A673 (cell line): ENCODE results near the gene PAPPA. TPM values are rescaled to one million over a fixed set of nuclear protein-coding genes. Genes with fewer than 3 reads are reported as not detected.

Source experiments
- BruUV-seq: library from RNA; stranded (reverse); fragments of 400-500 nt; replicated peaks from 2 replicates; lab custom pipeline; 2021; lab: Mats Ljungman, UMichigan
- CTCF ChIA-PET: fragments of 300-600 bp; sonication (Branson Sonifier 250); formaldehyde crosslinking; loops from one replicate; lab custom pipeline; 2022; ENCODE audit warnings: antibody characterized with exemption; lab: Charles Lee
- POLR2A ChIA-PET: fragments of 300-600 bp; sonication (Branson Sonifier 250); formaldehyde crosslinking; loops from one replicate; lab custom pipeline; 2022; ENCODE audit warnings: antibody characterized with exemption; ENCODE audit not compliant: low non-redundant PET; lab: Charles Lee
- DNase-seq: peaks from one replicate; pipeline ENCODE4 v3.0.0-alpha.2; 2015; ENCODE audit warnings: low spot score
- H3K27ac ChIP-seq: fragments of 200-600 bp; sonication (generic); 2 replicates; pipeline ENCODE4 v1.5.1; 2016; ENCODE audit warnings: mixed run types, low read depth, mild to moderate bottlenecking, mixed read lengths, antibody characterized with exemption, low read length; ENCODE audit not compliant: poor library complexity, severe bottlenecking
- H3K27me3 ChIP-seq: fragments of 200-600 bp; sonication (generic); replicated peaks from 2 replicates; pipeline ENCODE4 v1.6.1; 2017; ENCODE audit warnings: mixed run types, low read depth, mild to moderate bottlenecking, mixed read lengths, antibody characterized with exemption, low read length; ENCODE audit not compliant: insufficient read depth, poor library complexity
- H3K36me3 ChIP-seq: fragments of 200-600 bp; sonication (generic); 2 replicates; pipeline ENCODE4 v1.6.1; 2016; ENCODE audit warnings: mixed run types, mild to moderate bottlenecking, mixed read lengths, antibody characterized with exemption, low read length; ENCODE audit not compliant: insufficient read depth, poor library complexity, severe bottlenecking
- H3K4me1 ChIP-seq: fragments of 200-600 bp; sonication (generic); 2 replicates; pipeline ENCODE4 v1.6.1; 2017; ENCODE audit warnings: mixed run types, mild to moderate bottlenecking, mixed read lengths, antibody characterized with exemption, low read length; ENCODE audit not compliant: insufficient read depth, poor library complexity, severe bottlenecking
- H3K4me3 ChIP-seq: fragments of 200-600 bp; sonication (generic); 2 replicates; pipeline ENCODE4 v1.5.1; 2016; ENCODE audit warnings: low read depth, mixed run types, mild to moderate bottlenecking, mixed read lengths, low read length; ENCODE audit not compliant: poor library complexity, severe bottlenecking
- H3K9me3 ChIP-seq: fragments of 200-600 bp; sonication (generic); 2 replicates; pipeline ENCODE4 v1.6.1; 2016; ENCODE audit warnings: mixed run types, low read depth, mild to moderate bottlenecking, mixed read lengths, antibody characterized with exemption, low read length; ENCODE audit not compliant: poor library complexity, severe bottlenecking
- EZH2 ChIP-seq: fragments of 200-600 bp; sonication (generic); IDR thresholded peaks from 2 replicates; pipeline ENCODE4 v1.6.1; 2017; ENCODE audit warnings: borderline replicate concordance, low read depth, mild to moderate bottlenecking, mixed read lengths, antibody characterized with exemption, low read length; ENCODE audit not compliant: poor library complexity, severe bottlenecking
- intact Hi-C: fragments of 100-400 bp; cut with micrococcal nuclease; formaldehyde crosslinking; loops from one replicate; pipeline ENCODE4 v1.10.0; 2022; ENCODE audit not compliant: unreplicated experiment
- total RNA-seq: library from RNA; stranded (reverse); gene quantifications from 2 replicates; pipeline ENCODE4 v1.2.3, GENCODE V29; 2021
- TF ChIP-seq, protein P1 (sequence below): fragments of 300-800, 200-600 bp; sonication (generic); conservative IDR thresholded peaks from 2 replicates; pipeline ENCODE4 v1.5.1; 2017; ENCODE audit warnings: low read depth, mild to moderate bottlenecking, antibody characterized with exemption, low read length, moderate library complexity, mixed read lengths

Gene PAPPA
- total RNA-seq, 1 experiment from 2014 or later, result 47.4 TPM

GRCh38 chr9:116447934-116448333 is 294.3 kb downstream of the PAPPA start:
- no peak for TF ChIP-seq EZH2
- TF ChIP-seq, protein P1, sequence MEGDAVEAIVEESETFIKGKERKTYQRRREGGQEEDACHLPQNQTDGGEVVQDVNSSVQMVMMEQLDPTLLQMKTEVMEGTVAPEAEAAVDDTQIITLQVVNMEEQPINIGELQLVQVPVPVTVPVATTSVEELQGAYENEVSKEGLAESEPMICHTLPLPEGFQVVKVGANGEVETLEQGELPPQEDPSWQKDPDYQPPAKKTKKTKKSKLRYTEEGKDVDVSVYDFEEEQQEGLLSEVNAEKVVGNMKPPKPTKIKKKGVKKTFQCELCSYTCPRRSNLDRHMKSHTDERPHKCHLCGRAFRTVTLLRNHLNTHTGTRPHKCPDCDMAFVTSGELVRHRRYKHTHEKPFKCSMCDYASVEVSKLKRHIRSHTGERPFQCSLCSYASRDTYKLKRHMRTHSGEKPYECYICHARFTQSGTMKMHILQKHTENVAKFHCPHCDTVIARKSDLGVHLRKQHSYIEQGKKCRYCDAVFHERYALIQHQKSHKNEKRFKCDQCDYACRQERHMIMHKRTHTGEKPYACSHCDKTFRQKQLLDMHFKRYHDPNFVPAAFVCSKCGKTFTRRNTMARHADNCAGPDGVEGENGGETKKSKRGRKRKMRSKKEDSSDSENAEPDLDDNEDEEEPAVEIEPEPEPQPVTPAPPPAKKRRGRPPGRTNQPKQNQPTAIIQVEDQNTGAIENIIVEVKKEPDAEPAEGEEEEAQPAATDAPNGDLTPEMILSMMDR, result no peak
- CTCF ChIA-PET, result no interaction called here
- Histone ChIP-seq H3K27ac (no peak overlapping the region), H3K4me1 (no peaks in the 10 kb centered on the region), H3K9me3 (no peaks in the 10 kb centered on the region), H3K27me3 (no peaks in the 10 kb centered on the region), H3K4me3 (no peak overlapping the region), H3K36me3 (no peaks in the 10 kb centered on the region)
- intact Hi-C loops, result no loop called here
- DNase-seq, result no peak
- POLR2A ChIA-PET, result no interaction called here
- no TSS peak for BruUV-seq

GRCh38 chr9:116448431-116448830 is 294.8 kb downstream of the PAPPA start:
- intact Hi-C loops, result no loop called here
- CTCF ChIA-PET, result no interaction called here
- BruUV-seq, result no TSS peak

GRCh38 chr9:116449949-116450348 is 296.4 kb downstream of the PAPPA start:
- Histone ChIP-seq H3K9me3 (no peaks in the 10 kb centered on the region), H3K27me3 (no peaks in the 10 kb centered on the region), H3K27ac (no peak overlapping the region), H3K36me3 (no peaks in the 10 kb centered on the region), H3K4me3 (no peak overlapping the region), H3K4me1 (no peaks in the 10 kb centered on the region)
- no TSS peak for BruUV-seq
- ChIA-PET CTCF (no interaction called here), POLR2A (no interaction called here)
- TF ChIP-seq, protein P1, result no peak
- TF ChIP-seq EZH2, result no peak
- no peak for DNase-seq
- intact Hi-C loops, result no loop called here

More at GRCh38 chr9:116448431-116448830, 294.8 kb downstream of the PAPPA start:
- H3K27ac ChIP-seq, result no peak overlapping the region
- H3K27me3 ChIP-seq, result no peaks in the 10 kb centered on the region
- POLR2A ChIA-PET, result no interaction called here
- H3K4me1 ChIP-seq, result no peaks in the 10 kb centered on the region
- no peaks in the 10 kb centered on the region for H3K36me3 ChIP-seq
- H3K9me3 ChIP-seq, result no peaks in the 10 kb centered on the region
- DNase-seq, result no peak
- TF ChIP-seq, protein P1, result no peak
- no peak for TF ChIP-seq EZH2
- no peak overlapping the region for H3K4me3 ChIP-seq
